ENCODE data around the gene TGFBR2. TPM values are rescaled to one million over a fixed set of nuclear protein-coding genes. Genes with fewer than 3 reads are reported as not detected.

Gene TGFBR2
- total and polyA plus RNA-seq, 2 of the 13 experiments (the other 11 are each of a cell fraction or from before 2014, with no cell fraction given) = 82.2 to 187 TPM

GRCh38 chr3:30720586-30721313, 114.3 kb downstream of the TGFBR2 start (continued):
- TF ChIP-seq ZBTB44 (CRISPR knock-in tag; IDR thresholded peaks at IDR 0.05) (no peak), PCBP1 (IDR thresholded peaks at IDR 0.05; ENCODE audit: borderline replicate concordance, low read depth, low read length) (no peak), ZNF850 (CRISPR knock-in tag; conservative IDR thresholded peaks at IDR 0.05) (no peak), HCFC1 (IDR thresholded peaks at IDR 0.05; ENCODE audit: low read depth, low read length) (no peak), PTBP1 (IDR thresholded peaks at IDR 0.05; ENCODE audit: low read depth, low read length, poor library complexity, severe bottlenecking) (no peak), CHD2 (IDR thresholded peaks at IDR 0.05; ENCODE audit: low read depth, low read length) (no peak), ZNF234 (CRISPR knock-in tag; conservative IDR thresholded peaks at IDR 0.05) (no peak), CBX5 (CRISPR knock-in tag; IDR thresholded peaks at IDR 0.05; ENCODE audit: borderline replicate concordance) (no peak), NFYB (CRISPR knock-in tag; IDR thresholded peaks at IDR 0.05) (no peak), TEAD3 (CRISPR knock-in tag; optimal IDR thresholded peaks at IDR 0.05; ENCODE audit: borderline replicate concordance) (peak; percentile 89), POLR2G (IDR thresholded peaks at IDR 0.05; ENCODE audit: low read depth, low read length) (no peak), ZEB1 (IDR thresholded peaks at IDR 0.05; ENCODE audit: insufficient replicate concordance, low read depth) (peak; percentile 79), ZNF230 (CRISPR knock-in tag; IDR thresholded peaks at IDR 0.05) (no peak), ZSCAN25 (CRISPR knock-in tag; IDR thresholded peaks at IDR 0.05) (no peak), ZSCAN21 (CRISPR knock-in tag; IDR thresholded peaks at IDR 0.05; ENCODE audit: borderline replicate concordance) (no peak), SRSF1 (optimal IDR thresholded peaks at IDR 0.05; ENCODE audit: low read depth, low read length) (no peak), ZNF589 (CRISPR knock-in tag; conservative IDR thresholded peaks at IDR 0.05) (no peak), NR0B2 (CRISPR knock-in tag; IDR thresholded peaks at IDR 0.05) (no peak), JUNB (CRISPR knock-in tag; IDR thresholded peaks at IDR 0.05; ENCODE audit: borderline replicate concordance) (peak; percentile 72; the same call in 1 of the 2 replicates), RFXANK (CRISPR knock-in tag; IDR thresholded peaks at IDR 0.05) (0 out of 2 replicates have a peak, but pooled peaks have one; percentile 2), HES4 (CRISPR knock-in tag; IDR thresholded peaks at IDR 0.05; ENCODE audit: borderline replicate concordance) (no peak), MAFK (conservative IDR thresholded peaks at IDR 0.05 in 1 of 2, IDR thresholded peaks at IDR 0.05 in 1 of 2; ENCODE audit: low read length in 2 of 2) (peak in 1 of 2 experiments; percentile 17; a peak in 1 of 4 replicates), KDM5A (IDR thresholded peaks at IDR 0.05; ENCODE audit: borderline replicate concordance, low read length) (no peak), ZNF225 (CRISPR knock-in tag; IDR thresholded peaks at IDR 0.05) (no peak), ZNF577 (CRISPR knock-in tag; IDR thresholded peaks at IDR 0.05; ENCODE audit: borderline replicate concordance, low read depth) (no peak), RXRA (CRISPR knock-in tag; IDR thresholded peaks at IDR 0.05) (no peak), ZNF761 (CRISPR knock-in tag; conservative IDR thresholded peaks at IDR 0.05) (peak; percentile 51; the same call in 1 of the 2 replicates), ZNF781 (CRISPR knock-in tag; IDR thresholded peaks at IDR 0.05; ENCODE audit: borderline replicate concordance, not compliant biosample characterization) (no peak)
- TF ChIP-seq, protein P1, sequence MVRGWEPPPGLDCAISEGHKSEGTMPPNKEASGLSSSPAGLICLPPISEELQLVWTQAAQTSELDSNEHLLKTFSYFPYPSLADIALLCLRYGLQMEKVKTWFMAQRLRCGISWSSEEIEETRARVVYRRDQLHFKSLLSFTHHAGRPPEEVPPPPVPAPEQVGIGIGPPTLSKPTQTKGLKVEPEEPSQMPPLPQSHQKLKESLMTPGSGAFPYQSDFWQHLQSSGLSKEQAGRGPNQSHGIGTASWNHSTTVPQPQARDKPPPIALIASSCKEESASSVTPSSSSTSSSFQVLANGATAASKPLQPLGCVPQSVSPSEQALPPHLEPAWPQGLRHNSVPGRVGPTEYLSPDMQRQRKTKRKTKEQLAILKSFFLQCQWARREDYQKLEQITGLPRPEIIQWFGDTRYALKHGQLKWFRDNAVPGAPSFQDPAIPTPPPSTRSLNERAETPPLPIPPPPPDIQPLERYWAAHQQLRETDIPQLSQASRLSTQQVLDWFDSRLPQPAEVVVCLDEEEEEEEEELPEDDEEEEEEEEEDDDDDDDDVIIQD (CRISPR knock-in tag; IDR thresholded peaks at IDR 0.05; ENCODE audit: low read depth) = peak; percentile 83; the same call in 1 of the 2 replicates

Measured in HepG2 (cell line).